ENCODE data around the gene CHST9.

The CHST9 gene

GRCh38 chr18:26961839-26962238 is 223.3 kb downstream of the CHST9 start:
- CTCF ChIA-PET: no interaction called here
- TF ChIP-seq CTCF (IDR thresholded peaks at IDR 0.05; ENCODE audit: insufficient read depth, low read length, missing control alignments): no peak
- H3K4me3 ChIP-seq (ENCODE audit: low read depth, low read length): no peak overlapping the region
- DNase-seq (ENCODE audit: low read depth, low spot score): no peak
- POLR2A ChIA-PET: no interaction called here

GRCh38 chr18:26960911-26961310 is 224.2 kb downstream of the CHST9 start:
- TF ChIP-seq CTCF (IDR thresholded peaks at IDR 0.05; ENCODE audit: insufficient read depth, low read length, missing control alignments): no peak
- DNase-seq (ENCODE audit: low read depth, low spot score): no peak
- no peak overlapping the region for H3K4me3 ChIP-seq (ENCODE audit: low read depth, low read length)
- CTCF ChIA-PET: no interaction called here
- POLR2A ChIA-PET: no interaction called here

- DNase-seq (ENCODE audit: low read depth, low spot score): no peak
- POLR2A ChIA-PET: no interaction called here
- CTCF ChIA-PET: no interaction called here
- no peak for TF ChIP-seq CTCF (IDR thresholded peaks at IDR 0.05; ENCODE audit: insufficient read depth, low read length, missing control alignments)
- no peak overlapping the region for H3K4me3 ChIP-seq (ENCODE audit: low read depth, low read length)
Measured at GRCh38 chr18:26956863-26957262, 228.2 kb downstream of the CHST9 start.

GRCh38 chr18:26948703-26949102 is 236.4 kb downstream of the CHST9 start:
- ChIA-PET POLR2A (no interaction called here), CTCF (no interaction called here)
- no peak for DNase-seq (ENCODE audit: low read depth, low spot score)

GRCh38 chr18:26943906-26944305 is 241.2 kb downstream of the CHST9 start:
- no peak for DNase-seq (ENCODE audit: low read depth, low spot score)
- H3K4me3 ChIP-seq (ENCODE audit: low read depth, low read length): no peak overlapping the region
- TF ChIP-seq CTCF (IDR thresholded peaks at IDR 0.05; ENCODE audit: insufficient read depth, low read length, missing control alignments): no peak
- ChIA-PET CTCF (no interaction called here), POLR2A (no interaction called here)

More at GRCh38 chr18:26948703-26949102, 236.4 kb downstream of the CHST9 start:
- no peak overlapping the region for H3K4me3 ChIP-seq (ENCODE audit: low read depth, low read length)
- no peak for TF ChIP-seq CTCF (IDR thresholded peaks at IDR 0.05; ENCODE audit: insufficient read depth, low read length, missing control alignments)

GRCh38 chr18:26941584-26941983 is 243.5 kb downstream of the CHST9 start:
- CTCF ChIA-PET: no interaction called here
- TF ChIP-seq CTCF (IDR thresholded peaks at IDR 0.05; ENCODE audit: insufficient read depth, low read length, missing control alignments): no peak
- H3K4me3 ChIP-seq (ENCODE audit: low read depth, low read length): no peak overlapping the region
- no peak for DNase-seq (ENCODE audit: low read depth, low spot score)
- POLR2A ChIA-PET: no interaction called here
